ENCODE data around the gene B2M.

GRCh38 chr15:44673639-44674038 is 37.7 kb upstream of the B2M start:
- TF ChIP-seq NR2F6 (IDR thresholded peaks at IDR 0.05), result no peak
- no peak for TF ChIP-seq NR2F6 (CRISPR knock-in tag; IDR thresholded peaks at IDR 0.05)
- TF ChIP-seq TAF1 (CRISPR knock-in tag; IDR thresholded peaks at IDR 0.05), result no peak
- no peak for TF ChIP-seq FOXK2 (IDR thresholded peaks at IDR 0.05)
- no peak for TF ChIP-seq MXD4 (CRISPR knock-in tag; IDR thresholded peaks at IDR 0.05)
- no peak for TF ChIP-seq ZNF24 (IDR thresholded peaks at IDR 0.05)
- no peak for TF ChIP-seq ZNF639 (CRISPR knock-in tag; conservative IDR thresholded peaks at IDR 0.05)
- no peak for TF ChIP-seq JUN (CRISPR knock-in tag; IDR thresholded peaks at IDR 0.05)
- no peak for TF ChIP-seq RAD21 (CRISPR knock-in tag; IDR thresholded peaks at IDR 0.05)
- TF ChIP-seq SMARCC2 (IDR thresholded peaks at IDR 0.05), result no peak
